Measurements from ENCODE around the gene WNT2B.
A peak's percentile ranks its signal among the peaks of the same experiment; 100 is the strongest.

WNT2B gene

GRCh38 chr1:112493351-112493750 lies 15.4 kb upstream of the WNT2B start:
- no peaks in the 10 kb centered on the region for H3K36me3 Mint-ChIP-seq
- H3K4me3 Mint-ChIP-seq, result no peak overlapping the region
- no peak overlapping the region for H3K27ac Mint-ChIP-seq
- peaks cover 7% of the 10 kb centered on the region for H3K4me1 Mint-ChIP-seq
- no peaks in the 10 kb centered on the region for H3K9me3 Mint-ChIP-seq
- no peak for ATAC-seq
- peaks cover 50% of the 10 kb centered on the region for H3K27me3 Mint-ChIP-seq

- Mint-ChIP-seq H3K36me3 (no peaks in the 10 kb centered on the region), H3K27ac (no peak overlapping the region), H3K4me1 (peaks cover 7% of the 10 kb centered on the region), H3K9me3 (no peaks in the 10 kb centered on the region), H3K4me3 (no peak overlapping the region), H3K27me3 (peaks cover 52% of the 10 kb centered on the region)
- no peak for ATAC-seq
These were observed 12.5 kb upstream of the WNT2B start for GRCh38 chr1:112496290-112496689.

GRCh38 chr1:112501810-112502641 lies 6.7 kb upstream of the WNT2B start:
- Mint-ChIP-seq H3K27ac (no peak overlapping the region), H3K27me3 (peaks cover 63% of the 10 kb centered on the region)
- ATAC-seq, result peak; percentile 63

GRCh38 chr1:112502826-112503225 lies 5.9 kb upstream of the WNT2B start:
- Mint-ChIP-seq H3K9me3 (no peaks in the 10 kb centered on the region), H3K27me3 (peaks cover 58% of the 10 kb centered on the region), H3K4me3 (no peak overlapping the region), H3K4me1 (peaks cover 7% of the 10 kb centered on the region), H3K36me3 (no peaks in the 10 kb centered on the region), H3K27ac (no peak overlapping the region)
- no peak for ATAC-seq

More at GRCh38 chr1:112501810-112502641, 6.7 kb upstream of the WNT2B start:
- no peaks in the 10 kb centered on the region for H3K36me3 Mint-ChIP-seq
- H3K4me3 Mint-ChIP-seq, result peak overlapping the region; percentile 69
- peaks cover 6% of the 10 kb centered on the region for H3K4me1 Mint-ChIP-seq
- no peaks in the 10 kb centered on the region for H3K9me3 Mint-ChIP-seq

- Mint-ChIP-seq H3K27ac (no peak overlapping the region), H3K27me3 (peaks cover 45% of the 10 kb centered on the region), H3K9me3 (no peaks in the 10 kb centered on the region), H3K36me3 (no peaks in the 10 kb centered on the region), H3K4me1 (peaks cover 14% of the 10 kb centered on the region), H3K4me3 (no peak overlapping the region)
- ATAC-seq, result no peak
These were observed 4.6 kb upstream of the WNT2B start for GRCh38 chr1:112504001-112504660.

- Mint-ChIP-seq H3K4me3 (no peak overlapping the region), H3K27me3 (peaks cover 41% of the 10 kb centered on the region), H3K9me3 (no peaks in the 10 kb centered on the region), H3K27ac (no peak overlapping the region), H3K4me1 (peaks cover 14% of the 10 kb centered on the region), H3K36me3 (no peaks in the 10 kb centered on the region)
- no peak for ATAC-seq
These were observed 3.9 kb upstream of the WNT2B start for GRCh38 chr1:112504661-112505399.

GRCh38 chr1:112505400-112505785 lies 3.4 kb upstream of the WNT2B start:
- Mint-ChIP-seq H3K4me1 (peaks cover 14% of the 10 kb centered on the region), H3K27me3 (peaks cover 45% of the 10 kb centered on the region), H3K27ac (no peak overlapping the region), H3K4me3 (no peak overlapping the region), H3K9me3 (no peaks in the 10 kb centered on the region), H3K36me3 (no peaks in the 10 kb centered on the region)
- no peak for ATAC-seq

- Mint-ChIP-seq H3K36me3 (no peaks in the 10 kb centered on the region), H3K4me1 (peaks cover 14% of the 10 kb centered on the region), H3K4me3 (no peak overlapping the region), H3K9me3 (no peaks in the 10 kb centered on the region), H3K27ac (no peak overlapping the region), H3K27me3 (peaks cover 49% of the 10 kb centered on the region)
- ATAC-seq, result no peak
These were observed 2.9 kb upstream of the WNT2B start for GRCh38 chr1:112505878-112506277.

- Mint-ChIP-seq H3K4me1 (peaks cover 14% of the 10 kb centered on the region), H3K9me3 (no peaks in the 10 kb centered on the region), H3K36me3 (no peaks in the 10 kb centered on the region), H3K4me3 (no peak overlapping the region), H3K27me3 (peaks cover 49% of the 10 kb centered on the region), H3K27ac (no peak overlapping the region)
- no peak for ATAC-seq
These were observed 2.5 kb upstream of the WNT2B start for GRCh38 chr1:112506306-112506705.

- no peak overlapping the region for H3K27ac Mint-ChIP-seq
- no peaks in the 10 kb centered on the region for H3K9me3 Mint-ChIP-seq
- H3K36me3 Mint-ChIP-seq, result no peaks in the 10 kb centered on the region
- H3K4me3 Mint-ChIP-seq, result no peak overlapping the region
- H3K27me3 Mint-ChIP-seq, result peaks cover 49% of the 10 kb centered on the region
- H3K4me1 Mint-ChIP-seq, result peaks cover 14% of the 10 kb centered on the region
- no peak for ATAC-seq
These were observed 2.0 kb upstream of the WNT2B start for GRCh38 chr1:112506731-112507130.

GRCh38 chr1:112507336-112507735 lies 1.4 kb upstream of the WNT2B start:
- Mint-ChIP-seq H3K9me3 (no peaks in the 10 kb centered on the region), H3K27ac (no peak overlapping the region), H3K36me3 (no peaks in the 10 kb centered on the region), H3K27me3 (peaks cover 46% of the 10 kb centered on the region), H3K4me3 (no peak overlapping the region), H3K4me1 (peaks cover 12% of the 10 kb centered on the region)
- no peak for ATAC-seq

- Mint-ChIP-seq H3K9me3 (no peaks in the 10 kb centered on the region), H3K36me3 (no peaks in the 10 kb centered on the region), H3K27ac (no peak overlapping the region), H3K4me3 (peak overlapping the region; percentile 77), H3K4me1 (peaks cover 8% of the 10 kb centered on the region), H3K27me3 (peaks cover 40% of the 10 kb centered on the region)
- ATAC-seq, result peak; percentile 17
These were observed 866 bp upstream of the WNT2B start for GRCh38 chr1:112507921-112508277.

- ATAC-seq, result peak; percentile 7
- Mint-ChIP-seq H3K4me1 (peaks cover 8% of the 10 kb centered on the region), H3K36me3 (no peaks in the 10 kb centered on the region), H3K27me3 (peaks cover 28% of the 10 kb centered on the region), H3K27ac (no peak overlapping the region), H3K9me3 (no peaks in the 10 kb centered on the region), H3K4me3 (peak overlapping the region; percentile 22)
These were observed 367 bp downstream of the WNT2B start for GRCh38 chr1:112509005-112509659.

GRCh38 chr1:112509660-112510178 lies 954 bp downstream of the WNT2B start:
- Mint-ChIP-seq H3K9me3 (no peaks in the 10 kb centered on the region), H3K36me3 (no peaks in the 10 kb centered on the region), H3K4me3 (peak overlapping the region; percentile 33), H3K27ac (no peak overlapping the region), H3K27me3 (peaks cover 22% of the 10 kb centered on the region), H3K4me1 (peaks cover 8% of the 10 kb centered on the region)
- ATAC-seq, result no peak

GRCh38 chr1:112510340-112510739 lies 1.6 kb downstream of the WNT2B start:
- no peaks in the 10 kb centered on the region for H3K9me3 Mint-ChIP-seq
- H3K27me3 Mint-ChIP-seq, result peaks cover 21% of the 10 kb centered on the region
- no peak overlapping the region for H3K27ac Mint-ChIP-seq
- no peak overlapping the region for H3K4me3 Mint-ChIP-seq
- no peaks in the 10 kb centered on the region for H3K36me3 Mint-ChIP-seq
- ATAC-seq, result no peak
- H3K4me1 Mint-ChIP-seq, result peaks cover 8% of the 10 kb centered on the region

Measured in stimulated activated memory B cell treated with anti-CD40 and anti-IgM and Interleukin-4, amounts not matched to agents 10 μg/mL and 1 μg/mL and 100 μg/mL, for 72 hours (primary cell).